H9 (cell line): ENCODE data around the gene KIF6. TPM values are rescaled to one million over a fixed set of nuclear protein-coding genes. Genes with fewer than 3 reads are reported as not detected.

ENCODE experiments used
- DNase-seq: peaks from one replicate; pipeline ENCODE4 v3.0.0-alpha.2; 2017
- H2AFZ ChIP-seq: one replicate; pipeline ENCODE4 v1.6.1; 2013; ENCODE audit warnings: mild to moderate bottlenecking, low read length, control low read depth, moderate library complexity
- H2AK5ac ChIP-seq: 2 replicates; pipeline ENCODE4 v1.6.1; 2013; ENCODE audit warnings: low read length, control low read depth, mixed read lengths; ENCODE audit not compliant: insufficient read length
- H2BK120ac ChIP-seq: one replicate; pipeline ENCODE4 v1.6.1; 2013; ENCODE audit warnings: low read depth, mild to moderate bottlenecking, low read length, control low read depth, inconsistent platforms; ENCODE audit not compliant: poor library complexity, severe bottlenecking
- H2BK12ac ChIP-seq: 2 replicates; pipeline ENCODE4 v1.6.1; 2013; ENCODE audit warnings: low read length, control low read depth, mixed read lengths, low read depth; ENCODE audit not compliant: insufficient read length
- H2BK15ac ChIP-seq: 2 replicates; pipeline ENCODE4 v1.6.1; 2013; ENCODE audit warnings: low read depth, low read length, control low read depth
- H2BK20ac ChIP-seq: one replicate; pipeline ENCODE4 v1.6.1; 2013; ENCODE audit warnings: low read depth, mild to moderate bottlenecking, low read length, control low read depth, inconsistent platforms; ENCODE audit not compliant: poor library complexity, severe bottlenecking
- H2BK5ac ChIP-seq: 2 replicates; pipeline ENCODE4 v1.6.1; 2013; ENCODE audit warnings: low read length, control low read depth, mixed read lengths; ENCODE audit not compliant: insufficient read length
- H3K14ac ChIP-seq: 2 replicates; pipeline ENCODE4 v1.6.1; 2013; ENCODE audit warnings: low read length, control low read depth; ENCODE audit not compliant: insufficient read depth
- H3K18ac ChIP-seq: 2 replicates; pipeline ENCODE4 v1.6.1; 2013; ENCODE audit warnings: low read depth, mild to moderate bottlenecking, mixed read lengths, low read length, control low read depth; ENCODE audit not compliant: insufficient read length
- H3K23ac ChIP-seq: 2 replicates; pipeline ENCODE4 v1.6.1; 2013; ENCODE audit warnings: low read length, control low read depth, mixed read lengths, low read depth; ENCODE audit not compliant: insufficient read length
- H3K23me2 ChIP-seq: 2 replicates; pipeline ENCODE4 v1.6.1; 2013; ENCODE audit warnings: low read depth, mild to moderate bottlenecking, mixed read lengths, low read length, control low read depth; ENCODE audit not compliant: insufficient read length, poor library complexity, severe bottlenecking
- H3K27ac ChIP-seq: 2 replicates; pipeline ENCODE4 v1.5.1; 2013; ENCODE audit warnings: low read length, control low read depth, mixed read lengths, low read depth; ENCODE audit not compliant: insufficient read length
- H3K27me3 ChIP-seq: 2 replicates; pipeline ENCODE4 v1.6.1; 2013; ENCODE audit warnings: low read length, control low read depth, inconsistent platforms; ENCODE audit not compliant: insufficient read depth
- H3K4ac ChIP-seq: 2 replicates; pipeline ENCODE4 v1.6.1; 2013; ENCODE audit warnings: low read depth, mild to moderate bottlenecking, control low read depth, inconsistent platforms, low read length, moderate library complexity
- H3K4me1 ChIP-seq: 2 replicates; pipeline ENCODE4 v1.6.1; 2013; ENCODE audit warnings: low read length, control low read depth, inconsistent platforms; ENCODE audit not compliant: insufficient read depth
- H3K4me2 ChIP-seq: 2 replicates; pipeline ENCODE4 v1.6.1; 2013; ENCODE audit warnings: low read length, control low read depth, mixed read lengths; ENCODE audit not compliant: insufficient read length, insufficient read depth
- H3K56ac ChIP-seq: 2 replicates; pipeline ENCODE4 v1.6.1; 2013; ENCODE audit warnings: low read depth, mild to moderate bottlenecking, mixed read lengths, low read length, control low read depth; ENCODE audit not compliant: insufficient read length
- H3K79me1 ChIP-seq: 2 replicates; pipeline ENCODE4 v1.6.1; 2013; ENCODE audit warnings: low read depth, mild to moderate bottlenecking, moderate library complexity, low read length, control low read depth, inconsistent platforms; ENCODE audit not compliant: insufficient read depth, poor library complexity, severe bottlenecking
- H3K79me2 ChIP-seq: 2 replicates; pipeline ENCODE4 v1.6.1; 2013; ENCODE audit warnings: low read length, control low read depth, inconsistent platforms; ENCODE audit not compliant: insufficient read depth
- H3K9ac ChIP-seq: 2 replicates; pipeline ENCODE4 v1.6.1; 2013; ENCODE audit warnings: low read length, control low read depth, mixed read lengths; ENCODE audit not compliant: insufficient read length; ENCODE audit errors: extremely low read depth
- H3K9me3 ChIP-seq: one replicate; pipeline ENCODE4 v1.6.1; 2013; ENCODE audit warnings: low read depth, low read length, inconsistent platforms; ENCODE audit not compliant: control insufficient read depth
- H3T11ph ChIP-seq: one replicate; pipeline ENCODE4 v1.6.1; 2013; ENCODE audit warnings: mild to moderate bottlenecking, low read length, control low read depth, inconsistent platforms
- H4K20me1 ChIP-seq: one replicate; pipeline ENCODE4 v1.6.1; 2013; ENCODE audit not compliant: control insufficient read depth, insufficient read length, insufficient read depth
- H4K5ac ChIP-seq: 2 replicates; pipeline ENCODE4 v1.6.1; 2013; ENCODE audit warnings: low read depth, mild to moderate bottlenecking, mixed read lengths, low read length, control low read depth; ENCODE audit not compliant: insufficient read length
- H4K8ac ChIP-seq: replicated peaks from 2 replicates; pipeline ENCODE4 v1.6.1; 2013; ENCODE audit warnings: low read length, control low read depth, mixed read lengths, low read depth; ENCODE audit not compliant: insufficient read length
- H4K91ac ChIP-seq: 2 replicates; pipeline ENCODE4 v1.6.1; 2013; ENCODE audit warnings: low read depth, mild to moderate bottlenecking, moderate library complexity, mixed read lengths, low read length, control low read depth; ENCODE audit not compliant: insufficient read length
- H3K27ac Mint-ChIP-seq, 3 experiments: 2 replicates in 2 of 3; 3 replicates in 1 of 3; pipeline ENCODE4 v1.8.0; 2020 to 2021; ENCODE audit warnings: mixed read lengths in 3 of 3, mild to moderate bottlenecking in 1 of 3, moderate library complexity in 1 of 3
- H3K27me3 Mint-ChIP-seq: 2 replicates; pipeline ENCODE4 v1.8.0; 2021; ENCODE audit warnings: low read depth, mild to moderate bottlenecking, moderate library complexity, mixed read lengths
- H3K36me3 Mint-ChIP-seq, 3 experiments: 2 replicates in 2 of 3; 3 replicates in 1 of 3; pipeline ENCODE4 v1.8.0; 2020 to 2021; ENCODE audit warnings: low read depth in 3 of 3, mixed read lengths in 3 of 3; ENCODE audit not compliant: insufficient read depth in 1 of 3
- H3K4me1 Mint-ChIP-seq, 2 experiments: 2 replicates each; pipeline ENCODE4 v1.8.0; 2020; ENCODE audit warnings: mixed read lengths in 2 of 2
- H3K4me3 Mint-ChIP-seq, 2 experiments: 2 replicates in 1 of 2; 3 replicates in 1 of 2; pipeline ENCODE4 v1.8.0; 2020 to 2021; ENCODE audit warnings: mild to moderate bottlenecking in 2 of 2, mixed read lengths in 2 of 2, moderate library complexity in 1 of 2
- H3K9me3 Mint-ChIP-seq, 2 experiments: 2 replicates in 1 of 2; 3 replicates in 1 of 2; pipeline ENCODE4 v1.8.0; 2020; ENCODE audit warnings: mild to moderate bottlenecking in 2 of 2, mixed read lengths in 2 of 2, moderate library complexity in 1 of 2
- WGBS: extraction: QIAGEN DNeasy Blood & Tissue Kit; methylation state at CpG from one replicate; pipeline ENCODE4 v1.1.7; 2013; ENCODE audit warnings: missing lambda C conversion rate, low lambda C conversion rate, mixed read lengths; ENCODE audit not compliant: insufficient read length; ENCODE audit errors: extremely low coverage; 5-methylcytosine and 5-hydroxymethylcytosine counted together
- total RNA-seq: library from RNA; stranded (reverse); gene quantifications from 2 replicates; pipeline ENCODE4 v1.2.1, GENCODE V29; 2021
- TF ChIP-seq, protein P1 (sequence below): fragments of 200-600 bp; sonication (generic); conservative IDR thresholded peaks from 3 replicates; pipeline ENCODE4 v1.8.0; 2021; ENCODE audit warnings: antibody characterized with exemption, mild to moderate bottlenecking

KIF6 gene
- total RNA-seq, 1 experiment from 2014 or later, result 0.63 TPM

DNA sequence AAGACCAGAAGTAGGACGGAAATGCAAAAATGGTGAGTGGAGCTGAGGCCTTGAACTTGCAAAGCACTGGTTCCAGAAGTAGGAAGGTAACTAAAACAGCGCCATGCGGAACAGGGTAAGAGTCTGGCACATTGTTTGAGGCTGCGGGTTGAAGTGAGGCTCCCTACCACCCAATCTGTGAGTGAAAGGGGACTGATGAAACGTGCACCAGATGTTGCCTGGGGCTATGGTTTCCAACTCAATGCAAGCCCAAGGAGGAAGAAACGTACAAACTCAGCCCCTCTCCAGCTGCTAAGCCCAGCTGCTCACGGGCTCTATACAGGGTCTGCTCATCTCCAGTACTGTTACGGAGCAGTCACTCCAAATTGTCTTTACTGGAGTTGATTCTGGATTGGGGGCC, 334.0 kb downstream of the KIF6 start:
- H4K5ac ChIP-seq, result no peak overlapping the region
- H3T11ph ChIP-seq, result no peak overlapping the region
- H3K4me3 Mint-ChIP-seq, result no peak overlapping the region
- no CpG with 5 or more reads among the region's 8 CpGs for WGBS
- no peak overlapping the region for H3K27ac Mint-ChIP-seq
- no peak overlapping the region for H3K9ac ChIP-seq
- no peak overlapping the region for H2BK15ac ChIP-seq
- H3K4me1 Mint-ChIP-seq, result peaks cover 4% of the 10 kb centered on the region in 2 experiments
- no peak overlapping the region for H3K56ac ChIP-seq
- no peak overlapping the region for H2AK5ac ChIP-seq
- no peak overlapping the region for H2BK120ac ChIP-seq
- H4K20me1 ChIP-seq, result no peaks in the 10 kb centered on the region
- no peaks in the 10 kb centered on the region for H3K27me3 ChIP-seq
- no peak overlapping the region for H2BK20ac ChIP-seq
- no peaks in the 10 kb centered on the region for H3K4me1 ChIP-seq
- H3K79me2 ChIP-seq, result no peaks in the 10 kb centered on the region
- no peaks in the 10 kb centered on the region for H3K23me2 ChIP-seq
- H2AFZ ChIP-seq, result no peak overlapping the region
- no peak overlapping the region for H3K14ac ChIP-seq
- no peak overlapping the region for H3K18ac ChIP-seq
- no peaks in the 10 kb centered on the region for H3K36me3 Mint-ChIP-seq
- no peaks in the 10 kb centered on the region for H3K9me3 Mint-ChIP-seq
- H4K8ac ChIP-seq, result no peak overlapping the region
- no peak overlapping the region for H3K4ac ChIP-seq
- no peak overlapping the region for H2BK12ac ChIP-seq
- TF ChIP-seq, protein P1, sequence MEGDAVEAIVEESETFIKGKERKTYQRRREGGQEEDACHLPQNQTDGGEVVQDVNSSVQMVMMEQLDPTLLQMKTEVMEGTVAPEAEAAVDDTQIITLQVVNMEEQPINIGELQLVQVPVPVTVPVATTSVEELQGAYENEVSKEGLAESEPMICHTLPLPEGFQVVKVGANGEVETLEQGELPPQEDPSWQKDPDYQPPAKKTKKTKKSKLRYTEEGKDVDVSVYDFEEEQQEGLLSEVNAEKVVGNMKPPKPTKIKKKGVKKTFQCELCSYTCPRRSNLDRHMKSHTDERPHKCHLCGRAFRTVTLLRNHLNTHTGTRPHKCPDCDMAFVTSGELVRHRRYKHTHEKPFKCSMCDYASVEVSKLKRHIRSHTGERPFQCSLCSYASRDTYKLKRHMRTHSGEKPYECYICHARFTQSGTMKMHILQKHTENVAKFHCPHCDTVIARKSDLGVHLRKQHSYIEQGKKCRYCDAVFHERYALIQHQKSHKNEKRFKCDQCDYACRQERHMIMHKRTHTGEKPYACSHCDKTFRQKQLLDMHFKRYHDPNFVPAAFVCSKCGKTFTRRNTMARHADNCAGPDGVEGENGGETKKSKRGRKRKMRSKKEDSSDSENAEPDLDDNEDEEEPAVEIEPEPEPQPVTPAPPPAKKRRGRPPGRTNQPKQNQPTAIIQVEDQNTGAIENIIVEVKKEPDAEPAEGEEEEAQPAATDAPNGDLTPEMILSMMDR, result no peak
- no peak overlapping the region for H2BK5ac ChIP-seq
- no peak overlapping the region for H3K4me2 ChIP-seq
- no peak overlapping the region for H3K23ac ChIP-seq
- no peaks in the 10 kb centered on the region for H3K79me1 ChIP-seq
- H3K9me3 ChIP-seq, result no peaks in the 10 kb centered on the region
- no peak overlapping the region for H3K27ac ChIP-seq
- no peaks in the 10 kb centered on the region; the same call in 1 of the 2 replicates for H3K27me3 Mint-ChIP-seq
- no peak for DNase-seq
- no peak overlapping the region for H4K91ac ChIP-seq
